Gastroesophageal sphincter (tissue), 4 donors: ENCODE results near the gene METTL16. TPM values are rescaled to one million over a fixed set of nuclear protein-coding genes. Genes with fewer than 3 reads are reported as not detected.

Experiments used
- ATAC-seq: fragments of 150-250 bp; one replicate; pipeline ENCODE4 v1.9.1; 2016; ENCODE audit warnings: mild to moderate bottlenecking, moderate library complexity
- H3K27ac ChIP-seq, 4 donors: fragments of 200-600 bp; sonication (generic) in 3 of 4; 1 replicate in 3 of 4; 2 replicates in 1 of 4; pipeline ENCODE4 v1.5.1; 2016 to 2019
- H3K27me3 ChIP-seq: fragments of 200-600 bp; sonication (generic); one replicate; pipeline ENCODE4 v1.5.1; 2019
- H3K36me3 ChIP-seq, 2 donors: fragments of 200-600 bp; sonication (generic); one replicate each; pipeline ENCODE4 v1.5.1; 2019; ENCODE audit warnings: control low read depth in 1 of 2
- H3K4me1 ChIP-seq, 3 donors: fragments of 200-600 bp; sonication (generic); 1 replicate in 2 of 3; 2 replicates in 1 of 3; pipeline ENCODE4 v1.5.1; 2016 to 2019; ENCODE audit warnings: control low read depth in 2 of 3
- H3K4me3 ChIP-seq, 2 donors: fragments of 200-600 bp; sonication (generic); one replicate each; pipeline ENCODE4 v1.5.1; 2019; ENCODE audit warnings: mild to moderate bottlenecking in 1 of 2, moderate library complexity in 1 of 2
- H3K9me3 ChIP-seq, 3 donors: fragments of 200-600 bp; sonication (generic); one replicate each; pipeline ENCODE4 v1.5.1; 2017 to 2019; ENCODE audit warnings: control low read depth in 2 of 3
- CTCF ChIP-seq, 4 experiments: fragments of 200-600 bp in 2 of 4; fragments of 450-650 bp in 2 of 4; sonication (generic) in 1 of 4; IDR thresholded peaks; one replicate each; pipeline ENCODE4 v1.5.1; 2017 to 2019; ENCODE audit warnings: antibody characterized with exemption in 4 of 4, mild to moderate bottlenecking in 2 of 4, moderate library complexity in 2 of 4
- EP300 ChIP-seq: sonication (generic); formaldehyde crosslinking; IDR thresholded peaks from one replicate; pipeline ENCODE4 v1.6.1; 2017; ENCODE audit warnings: antibody characterized with exemption, mild to moderate bottlenecking
- POLR2A ChIP-seq, 2 donors: fragments of 450-650 bp; IDR thresholded peaks; one replicate each; pipeline ENCODE4 v1.6.1; 2017; ENCODE audit warnings: antibody characterized with exemption in 2 of 2, mild to moderate bottlenecking in 2 of 2, moderate library complexity in 1 of 2
- POLR2AphosphoS5 ChIP-seq: sonication (generic); formaldehyde crosslinking; IDR thresholded peaks from one replicate; pipeline ENCODE4 v1.6.1; 2017; ENCODE audit warnings: antibody characterized with exemption
- WGBS, 2 donors: methylation state at CpG; one replicate each; pipeline ENCODE4 v1.1.5; 2018; ENCODE audit warnings: low coverage in 1 of 2; 5-methylcytosine and 5-hydroxymethylcytosine counted together
- total RNA-seq, 4 donors: library from RNA; depleted of rRNA; stranded (reverse); fragments of >200 nt; gene quantifications; one replicate each; pipeline ENCODE4 v1.1.0, GENCODE V29; 2016

METTL16 gene
- total RNA-seq, 4 donors from 2014 or later = 30.7 to 68.0 (median 58.7) TPM

GRCh38 chr17:2378905-2379304 lies 132.8 kb downstream of the METTL16 start:
- WGBS, 2 donors = no CpG with 5 or more reads among the region's 11 CpGs
- ATAC-seq = no peak
- H3K4me1 ChIP-seq = peaks cover 0 to 20% (median 3%) of the 10 kb centered on the region in 3 donors
- H3K9me3 ChIP-seq = no peaks in the 10 kb centered on the region
- H3K4me3 ChIP-seq = no peak overlapping the region
- peaks cover 0 to 78% of the 10 kb centered on the region in 2 donors for H3K36me3 ChIP-seq
- no peaks in the 10 kb centered on the region for H3K27me3 ChIP-seq
- no peak for TF ChIP-seq EP300
- no peak for TF ChIP-seq POLR2A (IDR thresholded peaks at IDR 0.05)
- TF ChIP-seq CTCF (IDR thresholded peaks at IDR 0.05) = no peak
- no peak overlapping the region for H3K27ac ChIP-seq

GRCh38 chr17:2377659-2378058 lies 134.0 kb downstream of the METTL16 start:
- Histone ChIP-seq H3K4me1 (peaks cover 0 to 9% (median 0%) of the 10 kb centered on the region in 3 donors), H3K4me3 (no peak overlapping the region), H3K36me3 (peaks cover 0 to 91% of the 10 kb centered on the region in 2 donors), H3K27ac (no peak overlapping the region), H3K9me3 (no peaks in the 10 kb centered on the region), H3K27me3 (no peaks in the 10 kb centered on the region)
- no peak for TF ChIP-seq CTCF (IDR thresholded peaks at IDR 0.05)
- TF ChIP-seq EP300 = no peak
- TF ChIP-seq POLR2A (IDR thresholded peaks at IDR 0.05) = no peak
- no peak for TF ChIP-seq POLR2AphosphoS5
- 70 to 96% methylated on average over 3 to 9 of the region's 10 CpGs for WGBS, 2 donors
- no peak for ATAC-seq

GRCh38 chr17:2376107-2376506 lies 135.6 kb downstream of the METTL16 start:
- TF ChIP-seq POLR2AphosphoS5 = no peak
- TF ChIP-seq CTCF (IDR thresholded peaks at IDR 0.05) = no peak
- TF ChIP-seq EP300 = no peak
- TF ChIP-seq POLR2A (IDR thresholded peaks at IDR 0.05) = no peak
- ATAC-seq = no peak
- 94 to 96% methylated on average over 5 to 10 of the region's 14 CpGs for WGBS, 2 donors
- H3K27me3 ChIP-seq = no peaks in the 10 kb centered on the region
- no peak overlapping the region for H3K27ac ChIP-seq
- no peaks in the 10 kb centered on the region for H3K4me1 ChIP-seq
- H3K36me3 ChIP-seq = peaks cover 0 to 98% of the 10 kb centered on the region in 2 donors
- no peaks in the 10 kb centered on the region for H3K9me3 ChIP-seq
- H3K4me3 ChIP-seq = peak overlapping the region in 1 of 2 donors; percentile 8

- H3K4me1 ChIP-seq = peaks cover 0 to 1% (median 1%) of the 10 kb centered on the region in 3 donors
- no peaks in the 10 kb centered on the region for H3K9me3 ChIP-seq
- H3K27me3 ChIP-seq = no peaks in the 10 kb centered on the region
- peak overlapping the region in 2 of 4 donors; percentile 19 to 27 for H3K27ac ChIP-seq
- peaks cover 0 to 98% of the 10 kb centered on the region in 2 donors for H3K36me3 ChIP-seq
- no CpG with 5 or more reads among the region's 19 CpGs for WGBS, 2 donors
- TF ChIP-seq CTCF (IDR thresholded peaks at IDR 0.05) (no peak), POLR2AphosphoS5 (no peak), POLR2A (IDR thresholded peaks at IDR 0.05) (no peak), EP300 (no peak)
- H3K4me3 ChIP-seq = peak overlapping the region in 1 of 2 donors; percentile 8
- ATAC-seq = no peak
Observed at GRCh38 chr17:2375406-2375805, 136.3 kb downstream of the METTL16 start.

- no peak for TF ChIP-seq POLR2AphosphoS5
- TF ChIP-seq POLR2A (IDR thresholded peaks at IDR 0.05) = no peak
- TF ChIP-seq CTCF (IDR thresholded peaks at IDR 0.05) = no peak
- no peak for TF ChIP-seq EP300
- no peaks in the 10 kb centered on the region for H3K27me3 ChIP-seq
- WGBS, 2 donors = 63 to 75% methylated on average over 6 to 9 of the region's 11 CpGs
- H3K4me3 ChIP-seq = no peak overlapping the region
- no peaks in the 10 kb centered on the region for H3K9me3 ChIP-seq
- ATAC-seq = no peak
- peaks cover 0 to 92% of the 10 kb centered on the region in 2 donors for H3K36me3 ChIP-seq
- peak overlapping the region in 2 of 4 donors; percentile 19 to 27 for H3K27ac ChIP-seq
- peaks cover 0 to 8% (median 5%) of the 10 kb centered on the region in 3 donors for H3K4me1 ChIP-seq
Observed at GRCh38 chr17:2374549-2375285, 137.0 kb downstream of the METTL16 start.
